ENCODE measurements around the gene TAF1B. TPM values are rescaled to one million over a fixed set of nuclear protein-coding genes. Genes with fewer than 3 reads are reported as not detected.

TAF1B gene
- total RNA-seq, 1 donor from 2014 or later, result 35.7 TPM

DNA sequence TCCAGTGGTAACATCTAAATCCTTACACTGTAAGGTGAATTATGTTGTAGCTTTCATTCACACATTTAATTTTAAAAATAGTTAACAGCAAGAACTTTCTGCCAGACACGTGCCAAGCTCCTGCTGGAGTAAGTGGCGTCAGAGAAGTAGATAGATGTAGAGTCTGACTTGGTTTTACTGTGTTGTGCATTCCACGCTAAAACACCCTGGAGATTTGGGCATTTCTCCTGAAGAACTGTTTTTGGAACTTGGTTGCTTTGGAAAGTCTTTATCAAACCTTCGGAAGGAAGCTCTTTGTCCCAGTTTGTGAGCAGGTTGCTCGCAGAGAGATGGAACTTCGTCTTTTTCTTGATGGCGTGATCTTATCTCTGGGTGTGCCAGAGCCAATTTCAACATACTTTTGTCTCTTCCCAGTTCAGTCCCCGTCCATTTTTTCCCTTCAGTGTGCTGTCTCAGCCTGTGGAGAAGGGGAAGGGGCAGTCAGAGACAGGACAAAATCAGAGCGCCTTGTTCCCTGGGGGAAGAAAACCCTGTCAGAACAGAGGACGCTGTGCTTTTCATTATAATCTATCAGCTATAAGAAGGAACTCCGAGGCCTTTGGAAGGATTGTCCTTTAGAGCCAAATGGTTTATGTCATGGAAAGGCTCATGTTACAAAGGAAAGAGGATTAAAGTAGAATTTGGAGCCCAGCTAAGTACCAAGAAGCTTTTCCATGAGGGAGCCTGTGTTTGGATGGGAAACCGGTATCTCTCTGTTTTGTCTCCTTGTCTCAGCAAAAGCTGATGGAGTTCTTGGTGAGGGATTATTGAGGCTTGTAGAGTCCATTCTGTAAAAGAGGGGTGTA, 127.1 kb downstream of the TAF1B start:
- no peaks in the 10 kb centered on the region for H3K36me3 Mint-ChIP-seq (ENCODE audit: low read depth)
- no peaks in the 10 kb centered on the region for H3K9me3 Mint-ChIP-seq
- no peak overlapping the region for H3K27ac Mint-ChIP-seq (ENCODE audit: unreplicated experiment)

DNA sequence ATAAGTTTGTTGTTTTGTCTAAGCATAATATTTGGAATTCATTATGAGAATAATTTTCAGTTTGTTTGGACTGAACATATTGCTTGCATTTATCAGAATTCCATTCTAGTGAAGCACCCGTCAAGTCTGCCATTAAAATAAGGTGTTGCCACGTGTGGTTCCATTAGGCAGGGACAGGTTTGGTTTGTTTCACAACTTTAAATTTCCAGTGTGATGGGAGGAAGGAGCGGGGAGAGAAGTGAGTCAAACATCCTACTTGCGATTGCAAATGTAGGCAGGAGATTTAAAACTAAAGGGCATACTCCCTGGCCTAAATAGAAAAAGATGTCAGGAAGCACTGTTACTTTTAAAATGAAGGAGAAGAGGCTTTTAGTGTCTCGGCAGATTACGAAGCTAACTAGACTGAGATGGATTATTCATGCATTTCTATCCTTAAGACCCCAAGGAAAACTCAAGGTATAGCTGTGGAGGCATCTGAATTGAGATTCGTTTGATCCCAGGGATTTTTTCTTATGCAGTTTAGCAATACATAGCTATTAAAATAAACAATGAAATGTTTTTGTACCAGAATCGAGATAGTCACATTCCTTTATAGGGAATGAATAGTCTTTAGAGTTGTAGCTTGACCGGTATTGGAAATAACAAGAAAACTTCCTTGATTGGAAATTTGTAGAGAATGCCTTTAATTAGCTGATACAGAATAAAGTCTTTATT, 128.0 kb downstream of the TAF1B start:
- H3K9me3 Mint-ChIP-seq, result no peaks in the 10 kb centered on the region
- H3K36me3 Mint-ChIP-seq (ENCODE audit: low read depth), result no peaks in the 10 kb centered on the region
- H3K4me3 Mint-ChIP-seq, result no peak overlapping the region
- peaks cover 28% of the 10 kb centered on the region for H3K4me1 Mint-ChIP-seq
- DNase-seq (ENCODE audit: low read depth, low spot score), result no peak
- no peak overlapping the region for H3K27ac Mint-ChIP-seq (ENCODE audit: unreplicated experiment)
- TF ChIP-seq, protein P1, sequence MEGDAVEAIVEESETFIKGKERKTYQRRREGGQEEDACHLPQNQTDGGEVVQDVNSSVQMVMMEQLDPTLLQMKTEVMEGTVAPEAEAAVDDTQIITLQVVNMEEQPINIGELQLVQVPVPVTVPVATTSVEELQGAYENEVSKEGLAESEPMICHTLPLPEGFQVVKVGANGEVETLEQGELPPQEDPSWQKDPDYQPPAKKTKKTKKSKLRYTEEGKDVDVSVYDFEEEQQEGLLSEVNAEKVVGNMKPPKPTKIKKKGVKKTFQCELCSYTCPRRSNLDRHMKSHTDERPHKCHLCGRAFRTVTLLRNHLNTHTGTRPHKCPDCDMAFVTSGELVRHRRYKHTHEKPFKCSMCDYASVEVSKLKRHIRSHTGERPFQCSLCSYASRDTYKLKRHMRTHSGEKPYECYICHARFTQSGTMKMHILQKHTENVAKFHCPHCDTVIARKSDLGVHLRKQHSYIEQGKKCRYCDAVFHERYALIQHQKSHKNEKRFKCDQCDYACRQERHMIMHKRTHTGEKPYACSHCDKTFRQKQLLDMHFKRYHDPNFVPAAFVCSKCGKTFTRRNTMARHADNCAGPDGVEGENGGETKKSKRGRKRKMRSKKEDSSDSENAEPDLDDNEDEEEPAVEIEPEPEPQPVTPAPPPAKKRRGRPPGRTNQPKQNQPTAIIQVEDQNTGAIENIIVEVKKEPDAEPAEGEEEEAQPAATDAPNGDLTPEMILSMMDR (conservative IDR thresholded peaks at IDR 0.05), result no peak
- H3K27me3 Mint-ChIP-seq (ENCODE audit: low read depth), result no peaks in the 10 kb centered on the region

More for the DNA sequence above, 127.1 kb downstream of the TAF1B start:
- TF ChIP-seq, protein P1 (conservative IDR thresholded peaks at IDR 0.05), result no peak
- DNase-seq (ENCODE audit: low read depth, low spot score), result no peak
- peaks cover 28% of the 10 kb centered on the region for H3K4me1 Mint-ChIP-seq
- H3K27me3 Mint-ChIP-seq (ENCODE audit: low read depth), result no peaks in the 10 kb centered on the region
- no peak overlapping the region for H3K4me3 Mint-ChIP-seq

DNA sequence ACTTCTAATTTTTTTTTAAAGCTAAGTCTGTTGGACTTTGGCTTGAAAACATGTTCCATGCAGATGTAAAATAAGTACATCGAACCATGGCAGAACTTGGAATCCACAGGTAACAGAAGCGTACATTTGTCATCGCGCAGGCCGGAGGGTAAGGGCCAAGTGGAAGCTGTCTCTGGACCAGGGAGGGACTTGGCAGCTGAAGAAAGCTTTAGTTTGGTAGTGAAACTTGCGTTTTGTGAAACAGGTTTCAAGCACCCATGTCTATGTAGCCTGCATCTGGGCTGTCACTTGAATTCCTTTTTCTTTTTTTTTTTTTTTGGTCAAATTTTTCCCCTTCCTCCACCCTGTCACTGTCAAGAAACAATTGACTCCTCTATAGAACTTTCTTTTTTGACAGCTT, 128.6 kb downstream of the TAF1B start:
- H3K36me3 Mint-ChIP-seq (ENCODE audit: low read depth), result no peaks in the 10 kb centered on the region
- peaks cover 28% of the 10 kb centered on the region for H3K4me1 Mint-ChIP-seq
- no peaks in the 10 kb centered on the region for H3K27me3 Mint-ChIP-seq (ENCODE audit: low read depth)
- H3K4me3 Mint-ChIP-seq, result no peak overlapping the region
- no peak overlapping the region for H3K27ac Mint-ChIP-seq (ENCODE audit: unreplicated experiment)
- DNase-seq (ENCODE audit: low read depth, low spot score), result no peak
- TF ChIP-seq, protein P1 (conservative IDR thresholded peaks at IDR 0.05), result no peak
- no peaks in the 10 kb centered on the region for H3K9me3 Mint-ChIP-seq

DNA sequence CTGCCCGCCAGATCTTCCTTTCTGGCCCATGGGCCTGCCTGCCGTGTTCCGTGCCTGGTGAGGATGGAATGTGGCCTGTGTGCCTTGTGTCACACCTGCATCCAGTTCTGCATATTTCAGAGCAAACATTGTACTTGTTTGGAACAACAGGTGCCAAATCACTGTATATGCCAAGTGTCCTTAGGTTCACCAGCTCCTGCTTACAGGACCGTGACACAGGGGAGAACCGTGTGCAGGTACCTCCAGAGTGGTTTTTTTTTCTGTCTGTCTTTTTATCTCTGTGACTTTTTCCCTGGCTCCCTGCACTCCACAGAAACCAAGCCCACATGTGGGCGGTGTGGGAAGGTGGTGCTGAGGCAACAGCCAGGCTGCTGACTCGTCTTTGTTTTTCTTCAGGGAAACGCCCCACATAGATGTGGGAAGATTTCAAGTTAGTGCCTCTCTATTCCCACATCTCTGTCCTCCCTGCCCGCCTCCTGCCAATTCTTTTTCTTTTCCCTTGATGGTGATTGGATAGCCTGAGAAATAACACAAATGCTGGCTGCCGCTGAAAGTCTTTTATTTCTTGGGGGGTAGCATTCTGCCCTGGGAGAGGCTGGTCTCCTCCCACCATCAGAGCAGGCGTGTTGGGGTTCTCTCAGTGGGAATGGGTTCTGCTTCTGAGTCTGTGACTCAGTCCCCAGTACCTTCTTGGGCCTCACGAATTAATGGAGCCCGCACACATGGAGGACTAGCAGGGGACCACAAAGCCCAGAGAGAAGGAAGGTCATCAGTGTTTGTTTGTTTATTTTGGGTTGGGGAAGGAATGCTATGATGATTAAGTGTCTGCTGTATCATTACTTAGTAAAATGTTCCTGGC, 129.6 kb downstream of the TAF1B start:
- Mint-ChIP-seq H3K36me3 (ENCODE audit: low read depth) (no peaks in the 10 kb centered on the region), H3K27ac (ENCODE audit: unreplicated experiment) (no peak overlapping the region), H3K4me3 (no peak overlapping the region), H3K27me3 (ENCODE audit: low read depth) (no peaks in the 10 kb centered on the region), H3K9me3 (no peaks in the 10 kb centered on the region), H3K4me1 (peaks cover 21% of the 10 kb centered on the region)
- no peak for DNase-seq (ENCODE audit: low read depth, low spot score)
- TF ChIP-seq, protein P1 (conservative IDR thresholded peaks at IDR 0.05), result no peak

DNA sequence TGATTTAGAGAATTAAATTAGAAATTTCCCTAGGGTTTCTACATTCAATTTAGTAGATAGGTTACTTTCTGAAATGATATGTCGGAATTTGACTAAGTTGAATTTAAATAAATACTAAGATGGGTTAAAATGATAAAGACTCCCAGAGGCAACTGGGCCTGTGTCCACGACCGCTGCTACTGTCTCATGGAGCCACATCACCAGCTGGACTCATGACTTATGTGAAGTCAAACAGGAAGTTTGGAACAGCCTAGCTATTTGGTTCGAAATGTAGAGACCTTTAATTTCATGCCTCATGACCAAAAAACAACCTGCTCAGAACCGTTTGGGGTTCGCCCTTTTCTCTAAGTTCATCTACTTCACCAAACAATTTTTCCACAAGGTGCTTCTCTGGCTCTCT, 130.4 kb downstream of the TAF1B start:
- TF ChIP-seq, protein P1 (conservative IDR thresholded peaks at IDR 0.05), result no peak
- DNase-seq (ENCODE audit: low read depth, low spot score), result no peak
- Mint-ChIP-seq H3K4me3 (no peak overlapping the region), H3K27ac (ENCODE audit: unreplicated experiment) (no peak overlapping the region), H3K9me3 (no peaks in the 10 kb centered on the region), H3K4me1 (peaks cover 13% of the 10 kb centered on the region), H3K27me3 (ENCODE audit: low read depth) (no peaks in the 10 kb centered on the region), H3K36me3 (ENCODE audit: low read depth) (no peaks in the 10 kb centered on the region)

Measured in neural crest cell (in vitro differentiated cells).